ENCODE measurements around the gene DOLPP1. TPM values are rescaled to one million over a fixed set of nuclear protein-coding genes. Genes with fewer than 3 reads are reported as not detected.

Gene DOLPP1
- total RNA-seq, 1 experiment from 2014 or later, result 32.7 TPM

DNA sequence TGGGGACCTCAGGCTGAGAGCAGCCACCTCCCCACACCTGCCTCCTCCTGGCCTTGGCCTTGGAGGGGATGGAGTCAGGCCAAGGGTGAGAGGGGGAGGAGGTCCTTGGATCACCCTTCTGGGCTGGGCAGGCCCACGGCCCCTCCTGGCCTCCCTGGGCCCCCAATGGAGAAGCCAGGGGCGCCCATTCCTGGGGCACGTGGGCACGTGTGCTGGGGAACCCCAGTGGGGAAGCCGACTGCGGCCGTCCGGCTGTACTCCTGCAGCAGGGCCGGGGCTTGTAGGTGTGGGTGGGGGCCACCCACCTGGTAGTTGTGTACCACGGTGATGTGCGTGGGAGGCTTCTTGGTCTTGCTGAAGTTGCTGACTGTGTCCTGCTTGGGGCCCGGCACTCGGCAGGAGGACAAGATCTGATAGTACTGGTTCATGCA, 21.2 kb downstream of the DOLPP1 start:
- ChIA-PET POLR2A (interaction anchor here (0.5 kb wide), 1 partner anchor 392 kb away, joined by 3 read pairs; no protein-coding TSS in a partner anchor), CTCF (interaction anchor here (1.2 to 2.3 kb wide), 2 partner anchors 30 to 74 kb away, joined by 3 to 8 read pairs; partner anchors contain the start of gene SH3GLB2)
- DNase-seq (ENCODE audit: low spot score), result no peak
- TF ChIP-seq ZNF219 (CRISPR knock-in tag; IDR thresholded peaks at IDR 0.05; ENCODE audit: borderline replicate concordance) (no peak), TCF7 (CRISPR knock-in tag; IDR thresholded peaks at IDR 0.05; ENCODE audit: low read depth) (no peak), NR2C2 (CRISPR knock-in tag; IDR thresholded peaks at IDR 0.05) (no peak), ZNF138 (CRISPR knock-in tag; conservative IDR thresholded peaks at IDR 0.05) (no peak), TP53 (CRISPR knock-in tag; IDR thresholded peaks at IDR 0.05) (no peak), JUN (CRISPR knock-in tag; IDR thresholded peaks at IDR 0.05) (no peak), CBFB (CRISPR knock-in tag; IDR thresholded peaks at IDR 0.05; ENCODE audit: low read depth) (no peak), SOX15 (CRISPR knock-in tag; IDR thresholded peaks at IDR 0.05) (no peak), FOXJ3 (CRISPR knock-in tag; IDR thresholded peaks at IDR 0.05; ENCODE audit: borderline replicate concordance) (no peak)
- TF ChIP-seq, protein P1, sequence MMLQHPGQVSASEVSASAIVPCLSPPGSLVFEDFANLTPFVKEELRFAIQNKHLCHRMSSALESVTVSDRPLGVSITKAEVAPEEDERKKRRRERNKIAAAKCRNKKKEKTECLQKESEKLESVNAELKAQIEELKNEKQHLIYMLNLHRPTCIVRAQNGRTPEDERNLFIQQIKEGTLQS (CRISPR knock-in tag; conservative IDR thresholded peaks at IDR 0.05), result no peak
- TF ChIP-seq, protein P2, sequence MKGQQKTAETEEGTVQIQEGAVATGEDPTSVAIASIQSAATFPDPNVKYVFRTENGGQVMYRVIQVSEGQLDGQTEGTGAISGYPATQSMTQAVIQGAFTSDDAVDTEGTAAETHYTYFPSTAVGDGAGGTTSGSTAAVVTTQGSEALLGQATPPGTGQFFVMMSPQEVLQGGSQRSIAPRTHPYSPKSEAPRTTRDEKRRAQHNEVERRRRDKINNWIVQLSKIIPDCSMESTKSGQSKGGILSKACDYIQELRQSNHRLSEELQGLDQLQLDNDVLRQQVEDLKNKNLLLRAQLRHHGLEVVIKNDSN (CRISPR knock-in tag; IDR thresholded peaks at IDR 0.05), result no peak
- TF ChIP-seq, protein P3, sequence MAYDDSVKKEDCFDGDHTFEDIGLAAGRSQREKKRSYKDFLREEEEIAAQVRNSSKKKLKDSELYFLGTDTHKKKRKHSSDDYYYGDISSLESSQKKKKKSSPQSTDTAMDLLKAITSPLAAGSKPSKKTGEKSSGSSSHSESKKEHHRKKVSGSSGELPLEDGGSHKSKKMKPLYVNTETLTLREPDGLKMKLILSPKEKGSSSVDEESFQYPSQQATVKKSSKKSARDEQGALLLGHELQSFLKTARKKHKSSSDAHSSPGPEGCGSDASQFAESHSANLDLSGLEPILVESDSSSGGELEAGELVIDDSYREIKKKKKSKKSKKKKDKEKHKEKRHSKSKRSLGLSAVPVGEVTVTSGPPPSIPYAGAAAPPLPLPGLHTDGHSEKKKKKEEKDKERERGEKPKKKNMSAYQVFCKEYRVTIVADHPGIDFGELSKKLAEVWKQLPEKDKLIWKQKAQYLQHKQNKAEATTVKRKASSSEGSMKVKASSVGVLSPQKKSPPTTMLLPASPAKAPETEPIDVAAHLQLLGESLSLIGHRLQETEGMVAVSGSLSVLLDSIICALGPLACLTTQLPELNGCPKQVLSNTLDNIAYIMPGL (CRISPR knock-in tag; IDR thresholded peaks at IDR 0.05), result no peak
- TF ChIP-seq, protein P4, sequence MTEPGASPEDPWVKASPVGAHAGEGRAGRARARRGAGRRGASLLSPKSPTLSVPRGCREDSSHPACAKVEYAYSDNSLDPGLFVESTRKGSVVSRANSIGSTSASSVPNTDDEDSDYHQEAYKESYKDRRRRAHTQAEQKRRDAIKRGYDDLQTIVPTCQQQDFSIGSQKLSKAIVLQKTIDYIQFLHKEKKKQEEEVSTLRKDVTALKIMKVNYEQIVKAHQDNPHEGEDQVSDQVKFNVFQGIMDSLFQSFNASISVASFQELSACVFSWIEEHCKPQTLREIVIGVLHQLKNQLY (CRISPR knock-in tag; IDR thresholded peaks at IDR 0.05), result no peak
- TF ChIP-seq, protein P5, sequence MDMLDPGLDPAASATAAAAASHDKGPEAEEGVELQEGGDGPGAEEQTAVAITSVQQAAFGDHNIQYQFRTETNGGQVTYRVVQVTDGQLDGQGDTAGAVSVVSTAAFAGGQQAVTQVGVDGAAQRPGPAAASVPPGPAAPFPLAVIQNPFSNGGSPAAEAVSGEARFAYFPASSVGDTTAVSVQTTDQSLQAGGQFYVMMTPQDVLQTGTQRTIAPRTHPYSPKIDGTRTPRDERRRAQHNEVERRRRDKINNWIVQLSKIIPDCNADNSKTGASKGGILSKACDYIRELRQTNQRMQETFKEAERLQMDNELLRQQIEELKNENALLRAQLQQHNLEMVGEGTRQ (CRISPR knock-in tag; IDR thresholded peaks at IDR 0.05), result no peak
- H3K9me3 Mint-ChIP-seq, result no peaks in the 10 kb centered on the region
- H3K27me3 Mint-ChIP-seq (ENCODE audit: low read depth), result peaks cover 15% of the 10 kb centered on the region
- ATAC-seq, result no peak
- H3K4me1 Mint-ChIP-seq, result peaks cover 6% of the 10 kb centered on the region
- no peaks in the 10 kb centered on the region for H3K36me3 Mint-ChIP-seq
- H3K27ac Mint-ChIP-seq, result no peak overlapping the region
- no peak overlapping the region for H3K4me3 Mint-ChIP-seq

DNA sequence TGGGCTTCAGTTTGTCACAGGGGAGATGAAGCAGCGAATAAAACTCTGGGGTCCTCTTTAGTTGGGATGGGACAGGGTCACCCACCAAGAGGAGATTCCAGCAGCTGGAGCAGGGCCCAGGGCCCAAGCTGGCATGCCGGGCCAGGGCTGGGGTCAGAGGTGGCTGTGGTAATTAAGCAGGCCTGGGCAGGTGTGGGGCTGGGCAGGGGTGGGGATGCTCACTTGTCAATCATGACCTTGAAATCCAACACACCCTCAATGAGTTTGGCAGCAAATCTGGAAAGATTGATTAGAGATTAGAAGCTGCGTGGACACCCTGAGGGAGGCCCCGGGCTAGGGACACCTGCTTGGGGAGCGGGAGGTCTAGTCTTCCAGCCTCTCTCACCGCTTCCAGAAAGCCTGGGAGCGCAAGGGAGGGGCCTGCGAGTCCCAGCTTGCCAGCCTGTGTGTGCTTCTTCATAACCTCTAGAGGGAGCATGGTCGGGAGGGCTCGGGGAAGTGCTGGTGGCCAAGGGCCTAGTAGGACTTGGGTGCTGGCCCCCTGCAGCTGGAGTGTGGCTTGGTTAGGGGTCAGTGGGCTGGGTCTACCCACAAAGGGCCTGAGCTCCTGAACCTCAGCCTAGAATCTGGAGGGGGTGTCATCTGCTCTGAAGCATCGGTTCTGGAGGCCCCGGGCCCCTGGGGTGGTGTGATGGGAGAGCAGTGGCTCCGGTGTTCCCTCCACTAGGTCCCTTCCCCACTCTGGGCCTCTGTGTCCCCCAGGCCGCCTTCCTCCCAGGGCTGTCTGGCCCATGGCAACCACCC, 22.1 kb downstream of the DOLPP1 start:
- TF ChIP-seq SP1 (CRISPR knock-in tag; conservative IDR thresholded peaks at IDR 0.05) (0 out of 2 replicates have a peak, but pooled peaks have one; percentile 9), OVOL2 (CRISPR knock-in tag; IDR thresholded peaks at IDR 0.05; ENCODE audit: borderline replicate concordance) (no peak), ZNF219 (CRISPR knock-in tag; IDR thresholded peaks at IDR 0.05; ENCODE audit: borderline replicate concordance) (no peak), NFE2L1 (CRISPR knock-in tag; IDR thresholded peaks at IDR 0.05) (no peak), ZBTB21 (CRISPR knock-in tag; IDR thresholded peaks at IDR 0.05; ENCODE audit: borderline replicate concordance) (no peak), ZNF423 (CRISPR knock-in tag; IDR thresholded peaks at IDR 0.05) (peak; percentile 36; the same call in 1 of the 2 replicates), FOXP1 (CRISPR knock-in tag; IDR thresholded peaks at IDR 0.05; ENCODE audit: borderline replicate concordance) (0 out of 2 replicates have a peak, but pooled peaks have one; percentile 31), ZNF121 (CRISPR knock-in tag; IDR thresholded peaks at IDR 0.05) (no peak)
- TF ChIP-seq, protein P1 (CRISPR knock-in tag; conservative IDR thresholded peaks at IDR 0.05), result no peak
- TF ChIP-seq, protein P6, sequence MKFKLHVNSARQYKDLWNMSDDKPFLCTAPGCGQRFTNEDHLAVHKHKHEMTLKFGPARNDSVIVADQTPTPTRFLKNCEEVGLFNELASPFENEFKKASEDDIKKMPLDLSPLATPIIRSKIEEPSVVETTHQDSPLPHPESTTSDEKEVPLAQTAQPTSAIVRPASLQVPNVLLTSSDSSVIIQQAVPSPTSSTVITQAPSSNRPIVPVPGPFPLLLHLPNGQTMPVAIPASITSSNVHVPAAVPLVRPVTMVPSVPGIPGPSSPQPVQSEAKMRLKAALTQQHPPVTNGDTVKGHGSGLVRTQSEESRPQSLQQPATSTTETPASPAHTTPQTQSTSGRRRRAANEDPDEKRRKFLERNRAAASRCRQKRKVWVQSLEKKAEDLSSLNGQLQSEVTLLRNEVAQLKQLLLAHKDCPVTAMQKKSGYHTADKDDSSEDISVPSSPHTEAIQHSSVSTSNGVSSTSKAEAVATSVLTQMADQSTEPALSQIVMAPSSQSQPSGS (CRISPR knock-in tag; IDR thresholded peaks at IDR 0.05; ENCODE audit: borderline replicate concordance, low read depth), result no peak
- TF ChIP-seq, protein P7, sequence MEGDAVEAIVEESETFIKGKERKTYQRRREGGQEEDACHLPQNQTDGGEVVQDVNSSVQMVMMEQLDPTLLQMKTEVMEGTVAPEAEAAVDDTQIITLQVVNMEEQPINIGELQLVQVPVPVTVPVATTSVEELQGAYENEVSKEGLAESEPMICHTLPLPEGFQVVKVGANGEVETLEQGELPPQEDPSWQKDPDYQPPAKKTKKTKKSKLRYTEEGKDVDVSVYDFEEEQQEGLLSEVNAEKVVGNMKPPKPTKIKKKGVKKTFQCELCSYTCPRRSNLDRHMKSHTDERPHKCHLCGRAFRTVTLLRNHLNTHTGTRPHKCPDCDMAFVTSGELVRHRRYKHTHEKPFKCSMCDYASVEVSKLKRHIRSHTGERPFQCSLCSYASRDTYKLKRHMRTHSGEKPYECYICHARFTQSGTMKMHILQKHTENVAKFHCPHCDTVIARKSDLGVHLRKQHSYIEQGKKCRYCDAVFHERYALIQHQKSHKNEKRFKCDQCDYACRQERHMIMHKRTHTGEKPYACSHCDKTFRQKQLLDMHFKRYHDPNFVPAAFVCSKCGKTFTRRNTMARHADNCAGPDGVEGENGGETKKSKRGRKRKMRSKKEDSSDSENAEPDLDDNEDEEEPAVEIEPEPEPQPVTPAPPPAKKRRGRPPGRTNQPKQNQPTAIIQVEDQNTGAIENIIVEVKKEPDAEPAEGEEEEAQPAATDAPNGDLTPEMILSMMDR (IDR thresholded peaks at IDR 0.05), result peak; percentile 67
- Mint-ChIP-seq H3K4me3 (no peak overlapping the region), H3K27me3 (ENCODE audit: low read depth) (peaks cover 15% of the 10 kb centered on the region), H3K4me1 (peaks cover 6% of the 10 kb centered on the region), H3K27ac (no peak overlapping the region), H3K36me3 (no peaks in the 10 kb centered on the region), H3K9me3 (no peaks in the 10 kb centered on the region)
- ChIA-PET CTCF (interaction anchor here (0.6 to 2.1 kb wide), 15 partner anchors 8 to 233 kb away, joined by 3 to 18 read pairs (median 4); partner anchors contain the start of genes DOLPP1, PTPA and SH3GLB2), POLR2A (no interaction called here)
- peak; percentile 89 for ATAC-seq
- peak; percentile 77 for DNase-seq (ENCODE audit: low spot score)

Data from WTC11 (cell line).